Right renal pelvis (tissue), 4 donors: ENCODE data around the gene USP12. TPM values are rescaled to one million over a fixed set of nuclear protein-coding genes. Genes with fewer than 3 reads are reported as not detected.
A peak's percentile ranks its signal among the peaks of the same experiment; 100 is the strongest.

Source experiments
- DNase-seq, 4 donors: peaks; one replicate each; pipeline ENCODE4 v3.0.0-alpha.2; 2013; ENCODE audit warnings: low read depth in 4 of 4, low spot score in 3 of 4, missing footprints in 1 of 4
- polyA plus RNA-seq, 4 donors: library from polyadenylated mRNA; unstranded; fragments of 120-200 nt; gene quantifications; one replicate each; pipeline ENCODE4 v1.2.1, GENCODE V29; 2013; ENCODE audit not compliant: insufficient read length in 4 of 4

USP12 gene
- polyA plus RNA-seq, 4 donors, result 29.6 to 40.8 (median 38.9) TPM

DNA sequence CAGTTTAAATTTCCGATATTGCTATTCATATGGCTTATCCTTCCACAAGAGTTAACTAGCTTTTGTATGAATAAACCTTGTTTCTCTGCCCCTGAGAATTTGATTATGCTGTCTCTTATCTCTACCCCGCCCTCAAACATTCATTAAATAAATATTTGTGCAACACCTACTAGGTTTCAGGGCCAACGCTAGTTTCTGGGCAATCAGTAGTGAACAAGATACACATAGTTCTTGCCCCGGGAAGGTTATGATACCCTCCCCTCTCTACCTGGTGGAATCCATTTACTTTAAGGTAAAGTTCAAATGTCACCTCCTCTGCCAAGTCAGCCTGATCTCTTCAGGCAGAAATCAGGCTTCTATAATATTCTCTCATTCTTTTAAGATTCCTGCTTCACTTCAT is 16.6 kb upstream of the USP12 start:
- no peak for DNase-seq

DNA sequence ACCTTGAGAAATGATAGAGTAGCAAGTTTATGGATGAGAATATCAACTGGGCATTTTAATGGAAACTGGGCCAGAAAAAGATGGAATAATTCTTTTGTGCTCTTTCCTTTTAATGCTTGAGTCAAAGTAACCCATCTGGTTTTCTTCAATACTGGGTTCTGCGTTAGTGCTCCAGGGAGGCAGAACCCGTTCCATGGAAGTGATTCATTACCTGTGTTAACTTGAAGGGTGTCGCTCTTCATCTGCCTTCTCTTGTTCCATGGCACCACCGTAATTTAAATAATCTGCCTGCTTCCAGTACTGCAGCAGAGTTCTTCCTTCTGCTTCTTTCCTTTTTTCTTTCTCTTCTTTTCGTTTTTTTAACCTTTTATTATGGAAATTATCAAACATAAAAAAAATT is 14.7 kb upstream of the USP12 start:
- no peak for DNase-seq

DNA sequence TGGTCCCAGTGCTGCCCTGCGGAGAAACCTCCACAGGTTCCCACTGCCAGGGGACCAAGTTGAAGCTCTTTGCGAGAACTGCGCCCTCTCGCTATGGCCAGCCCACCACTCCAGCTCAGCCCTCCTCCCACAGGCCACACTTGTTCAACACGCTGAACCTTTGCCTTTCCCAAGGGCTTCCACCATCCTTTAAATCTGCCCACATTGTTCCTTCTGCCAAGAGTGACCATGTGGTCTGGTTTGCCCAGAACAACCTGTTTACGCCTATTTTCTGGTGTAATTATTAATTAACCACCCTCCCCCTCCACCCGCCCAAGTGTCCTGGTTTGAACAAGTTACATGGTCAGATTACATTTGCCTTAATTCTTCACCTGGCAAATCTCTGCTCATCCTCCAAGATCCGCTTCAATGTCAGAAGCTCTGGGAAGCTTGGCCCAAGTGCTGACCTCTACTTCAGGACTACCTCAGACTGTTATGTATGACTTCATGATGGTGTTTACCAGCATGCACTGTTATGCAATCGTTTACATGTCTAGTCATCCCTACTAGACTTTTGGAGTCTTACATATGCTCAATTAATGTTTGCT is 12.0 kb upstream of the USP12 start:
- no peak for DNase-seq

DNA sequence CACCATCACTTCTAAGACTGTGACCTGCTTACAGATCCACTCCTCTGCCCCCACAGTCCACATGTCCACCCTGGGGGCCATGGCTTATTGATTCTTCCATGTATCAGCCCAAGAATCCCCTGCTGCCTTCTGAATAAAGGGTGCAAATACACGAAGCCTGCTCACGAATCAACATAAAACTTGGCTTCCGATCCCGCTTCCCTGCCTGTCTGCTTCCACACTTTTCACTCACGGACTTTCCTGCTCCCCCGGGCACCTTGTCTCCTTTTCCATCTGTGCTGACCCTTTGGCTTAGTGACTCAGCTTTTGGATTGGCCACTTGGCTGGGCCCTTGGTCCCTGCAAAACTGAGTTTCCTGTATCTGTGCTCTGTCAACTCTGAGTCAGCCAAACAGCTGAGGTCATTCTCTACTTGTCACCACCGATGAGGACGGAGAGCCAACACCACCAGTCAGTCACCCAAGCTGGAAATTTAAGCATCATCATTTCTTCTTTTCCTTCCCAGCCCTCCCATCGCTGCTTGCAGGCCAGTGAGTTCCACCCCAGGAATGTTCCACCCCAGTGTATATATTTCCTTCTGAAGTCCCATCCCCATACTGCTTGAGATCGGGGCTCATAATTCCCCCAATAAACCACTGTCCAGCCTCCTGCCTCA is 11.4 kb upstream of the USP12 start:
- DNase-seq, result no peak

DNA sequence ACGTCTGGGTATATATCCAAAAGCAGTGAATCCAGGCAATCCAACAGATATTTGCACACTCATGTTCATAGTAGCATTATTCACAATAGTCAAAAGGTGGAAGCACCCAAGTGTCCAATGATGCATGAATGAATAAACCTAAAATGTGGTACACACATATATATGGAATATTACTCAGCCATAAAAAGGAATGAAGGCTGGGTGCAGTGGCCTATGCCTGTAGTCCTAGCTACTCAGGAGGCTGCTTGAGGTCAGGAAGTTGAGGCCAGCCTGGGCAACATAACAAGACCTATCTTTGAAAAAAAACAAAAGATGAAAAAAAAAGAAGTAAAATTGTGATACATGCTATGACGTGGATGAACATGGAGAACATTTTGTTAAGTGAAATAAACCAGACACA is 10.4 kb upstream of the USP12 start:
- DNase-seq, result no peak

DNA sequence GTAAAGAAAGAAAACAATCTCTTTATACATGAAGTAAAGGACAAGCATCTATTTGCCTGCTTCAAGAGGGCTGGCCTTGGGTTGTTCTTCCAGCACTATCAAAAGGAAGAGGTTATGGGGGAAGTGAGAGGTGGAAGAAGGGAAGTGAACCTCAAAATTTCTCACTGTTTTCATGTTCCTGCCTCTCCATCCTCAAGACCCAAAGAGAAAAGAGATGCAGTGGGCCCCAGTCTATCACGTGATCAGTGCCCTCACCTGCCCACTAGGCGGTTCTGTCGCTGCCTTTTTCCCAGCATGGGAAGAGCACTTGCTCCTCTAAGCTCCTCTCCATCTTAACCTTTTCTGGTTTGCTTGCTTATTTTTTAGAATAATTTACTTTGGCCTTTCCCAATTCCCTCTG is 6.2 kb upstream of the USP12 start:
- no peak for DNase-seq

DNA sequence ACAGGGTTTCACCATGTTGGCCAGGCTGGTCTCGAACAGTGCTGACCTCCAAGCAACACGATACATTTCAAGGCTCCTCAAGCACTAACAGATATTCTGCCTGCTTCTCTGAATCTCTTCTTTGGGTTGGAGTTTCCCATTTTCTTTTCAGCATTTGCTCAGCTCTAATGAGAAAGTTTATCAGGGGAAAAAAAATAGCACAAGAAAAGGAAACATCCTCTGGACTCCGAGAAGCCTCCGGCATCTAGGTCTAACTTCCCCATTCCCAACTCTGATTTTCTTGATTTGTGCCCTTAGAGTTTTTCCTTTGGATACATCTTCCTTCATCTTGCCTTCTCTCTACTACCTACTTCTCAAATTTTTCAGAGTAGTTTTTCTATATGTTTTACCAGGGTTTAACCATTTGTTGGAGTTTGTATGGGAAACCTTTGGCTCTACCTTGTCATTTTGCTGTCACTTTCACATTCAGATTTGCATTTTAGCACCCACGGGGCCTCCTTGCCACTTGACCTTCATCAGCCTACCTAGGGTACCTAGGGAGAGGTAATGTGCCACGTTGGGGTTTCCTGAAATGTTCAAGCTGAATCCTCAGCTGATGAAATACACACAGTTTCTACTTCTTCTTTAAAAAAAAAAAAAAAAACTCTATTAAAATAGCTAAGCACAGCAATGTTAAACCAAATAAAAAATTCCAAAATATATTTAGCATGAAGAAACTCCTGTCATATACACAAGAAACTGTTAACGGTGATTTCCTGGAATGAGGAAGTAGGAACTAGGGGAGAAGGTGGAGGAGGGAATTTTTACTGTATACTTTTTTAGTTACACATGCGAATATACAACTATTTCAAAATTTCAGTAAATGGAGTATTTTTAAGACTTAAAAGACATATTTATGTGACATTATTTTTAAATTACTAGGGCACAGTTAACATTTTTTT is 5.1 kb upstream of the USP12 start:
- no peak for DNase-seq

DNA sequence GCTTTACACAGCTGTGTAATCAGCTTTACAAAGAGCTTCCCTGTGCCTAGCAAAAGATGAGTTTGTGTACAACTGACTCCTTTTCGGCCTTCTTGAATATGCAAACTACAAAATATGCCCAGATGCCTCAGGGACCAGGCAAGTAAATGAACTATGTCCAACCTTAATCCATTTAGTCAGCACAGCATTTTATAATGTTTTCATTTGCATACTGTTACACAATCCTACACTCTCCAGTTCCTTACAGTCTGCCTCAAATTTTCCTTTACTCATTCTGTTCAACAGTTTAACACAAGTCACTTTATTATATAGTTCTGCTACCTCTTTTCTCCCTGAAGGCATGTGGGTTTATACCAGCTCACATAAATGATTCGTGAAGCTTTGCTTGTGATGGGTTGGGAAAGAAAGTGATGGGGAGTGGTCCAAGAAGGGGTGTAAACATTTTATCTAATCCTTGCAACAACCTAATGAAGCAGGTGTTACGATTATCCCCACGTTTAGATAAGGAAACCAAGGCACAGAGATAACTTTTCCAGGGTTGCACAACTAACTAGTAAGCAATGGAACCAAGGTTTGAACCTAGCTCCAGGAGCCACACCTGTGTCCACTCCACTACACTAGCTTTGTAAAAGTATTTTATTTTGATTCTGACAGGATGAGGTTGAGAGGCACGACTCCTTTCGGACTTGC is 3.3 kb upstream of the USP12 start:
- no peak for DNase-seq

DNA sequence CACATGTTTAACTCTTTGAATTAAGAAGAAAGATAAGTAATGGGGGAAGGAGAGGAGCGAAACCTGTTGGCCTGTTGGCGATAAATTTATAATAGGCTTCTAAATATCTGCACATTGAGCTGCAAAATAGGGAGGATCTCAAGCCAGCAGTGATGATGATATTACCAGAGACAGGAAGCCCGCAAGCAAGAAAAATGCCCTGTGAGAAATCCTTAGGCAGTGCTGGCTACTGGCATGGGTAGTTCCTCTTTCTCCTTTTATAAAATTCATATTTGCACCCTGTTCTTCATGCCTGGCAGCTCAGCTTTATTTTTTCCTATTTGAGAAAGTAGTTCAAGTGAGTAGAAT is 858 bp upstream of the USP12 start:
- no peak for DNase-seq

DNA sequence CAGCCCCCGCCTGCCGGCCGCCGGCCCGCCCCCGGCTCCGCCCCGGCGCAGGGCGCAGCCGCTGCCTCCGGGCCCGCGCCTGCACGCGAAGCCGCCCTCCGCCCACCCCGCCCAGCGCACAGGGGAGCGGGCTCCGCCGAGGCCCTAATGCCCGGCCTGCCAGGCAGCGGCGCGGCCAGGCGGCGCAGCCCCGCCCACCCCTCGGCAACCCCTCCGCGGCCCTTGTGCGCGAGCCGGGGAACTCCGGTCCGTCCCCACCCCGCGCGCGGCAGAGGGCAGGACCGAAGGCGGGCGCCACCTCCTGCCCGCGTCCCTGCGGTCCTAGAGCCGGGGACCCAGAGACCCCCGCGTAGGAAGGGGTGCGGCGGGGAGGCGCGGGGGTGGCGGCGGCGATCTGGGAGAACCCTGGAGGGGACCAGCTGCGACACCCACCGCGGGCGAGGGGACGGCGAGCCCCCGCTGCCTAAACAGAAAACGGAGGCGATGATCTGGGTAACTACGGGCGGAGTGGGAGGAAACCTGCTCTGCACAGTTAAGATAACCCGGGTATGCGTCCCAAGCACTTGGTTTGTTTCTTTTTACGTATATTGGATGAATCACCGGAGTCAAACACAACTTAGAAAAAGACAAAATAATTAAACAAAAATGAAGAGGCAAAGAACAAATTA is 350 bp upstream of the USP12 start:
- peak; percentile 72 to 85 (median 80) for DNase-seq

DNA sequence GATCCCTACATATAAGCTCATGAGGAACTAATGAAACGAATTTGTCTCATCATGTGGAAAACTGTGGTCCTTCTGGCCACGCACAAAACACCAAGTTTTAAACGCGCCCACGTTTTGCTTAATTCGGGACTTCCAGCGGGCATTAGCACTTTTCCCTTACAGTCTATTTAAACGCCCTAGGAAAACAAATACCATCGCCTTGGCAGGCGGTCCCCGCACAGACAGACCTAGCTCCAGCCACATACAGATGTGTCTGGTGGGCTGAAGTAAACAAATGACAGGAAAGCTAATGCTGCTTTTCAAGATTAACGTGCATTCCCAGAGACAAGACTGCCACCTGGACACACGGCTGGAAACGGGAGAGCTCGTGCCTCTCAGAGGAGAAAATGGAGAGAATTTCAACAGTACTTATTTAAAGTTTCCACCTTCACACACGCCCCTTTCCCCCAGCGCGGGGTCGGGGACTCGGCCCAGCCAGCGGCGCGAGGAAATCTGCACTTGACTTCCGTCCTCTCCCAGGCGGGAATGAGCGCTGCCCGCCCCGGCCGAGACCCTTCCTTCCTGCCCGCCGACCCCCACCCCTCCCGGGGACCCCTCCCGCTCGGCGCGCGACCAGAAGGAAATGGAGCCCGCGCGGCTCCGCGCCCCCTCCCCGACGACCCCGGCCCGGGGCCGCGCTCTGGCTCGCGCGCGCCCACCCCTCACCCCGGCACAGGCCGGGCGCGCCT is 931 bp downstream of the USP12 start:
- peak; percentile 36 to 43 (median 41) for DNase-seq

DNA sequence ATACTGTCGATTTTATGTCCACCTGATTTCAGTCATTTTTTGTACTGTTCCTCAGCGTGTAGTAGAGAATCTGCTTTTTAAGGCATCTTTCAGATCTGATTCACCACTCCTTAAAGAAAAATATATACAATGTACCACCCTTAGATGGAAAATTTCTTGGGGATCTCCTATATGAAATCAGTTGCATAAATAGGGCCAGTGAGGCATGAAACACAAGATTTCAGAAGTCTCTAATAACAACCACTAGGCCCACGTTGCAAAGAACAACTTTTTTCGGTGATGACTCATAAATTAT is 1.4 kb downstream of the USP12 start:
- DNase-seq, result no peak

DNA sequence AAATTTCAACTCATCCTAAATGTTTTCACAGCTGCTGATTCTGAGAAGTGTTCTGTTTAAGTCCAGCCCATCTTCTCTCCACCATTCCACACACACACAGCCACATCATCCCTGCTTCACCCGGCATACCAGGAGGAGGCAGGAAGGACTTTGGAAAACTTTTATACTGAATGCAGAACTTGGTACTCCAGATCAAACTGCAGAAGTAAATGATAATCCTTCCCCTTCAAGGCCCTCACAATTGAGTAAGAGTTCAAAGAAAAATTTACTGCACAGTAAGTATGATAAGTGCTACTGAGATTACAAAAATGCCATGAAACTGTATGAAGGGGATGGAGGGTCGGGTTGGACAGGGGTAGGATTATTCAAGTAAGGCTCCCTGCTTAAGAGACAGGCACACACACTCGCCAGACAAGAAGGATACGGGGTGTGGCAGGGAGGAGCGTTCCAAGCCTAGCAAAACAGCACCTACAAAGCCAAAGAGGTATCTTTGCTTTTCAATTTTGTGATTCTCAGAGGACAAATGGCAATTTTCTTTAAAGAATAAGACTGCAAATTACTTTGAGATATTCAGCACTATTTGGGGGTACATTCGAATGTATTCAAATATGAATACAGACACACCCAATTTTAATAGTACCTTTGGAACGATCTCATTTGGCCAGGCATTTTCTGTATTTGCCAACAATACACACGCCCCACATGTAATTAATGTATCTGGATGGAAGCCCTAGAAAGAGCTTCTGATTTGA is 2.5 kb downstream of the USP12 start:
- no peak for DNase-seq

DNA sequence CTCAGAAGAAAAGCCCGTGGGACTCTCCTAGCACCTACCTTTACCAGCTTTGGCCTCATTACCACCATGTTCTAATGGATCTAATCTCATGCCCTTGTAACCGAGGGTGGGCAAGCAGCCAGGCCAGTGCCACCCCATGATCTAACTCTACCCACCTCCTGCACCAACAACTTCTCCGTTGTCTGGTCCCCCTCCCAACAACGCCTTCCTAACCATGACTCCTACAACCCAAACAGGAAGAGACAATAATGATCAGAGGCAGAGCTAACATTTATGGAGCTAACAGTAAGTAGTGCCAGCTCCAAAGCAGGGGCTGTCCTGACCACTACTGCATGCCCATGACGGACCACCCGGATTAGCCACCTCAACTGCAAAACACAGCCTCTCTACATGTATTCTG is 3.5 kb downstream of the USP12 start:
- DNase-seq, result no peak

DNA sequence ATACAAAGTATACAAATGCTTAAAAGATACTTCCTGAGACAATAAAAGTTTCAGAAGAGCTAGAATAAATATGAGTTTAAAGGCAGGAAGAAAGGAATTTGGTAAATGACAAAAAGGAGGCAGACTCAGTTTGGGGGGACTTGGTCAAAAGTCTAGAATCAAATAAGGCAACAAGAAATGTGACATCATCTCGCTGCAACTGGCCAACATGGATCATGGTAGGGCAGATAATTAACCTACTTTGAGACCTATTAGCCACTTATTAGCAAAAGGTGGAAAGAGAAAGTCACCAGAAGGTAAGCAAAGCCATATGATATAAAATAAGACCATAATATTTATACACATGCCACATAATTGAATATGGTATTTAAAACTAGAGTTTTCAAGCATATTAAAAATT is 5.3 kb downstream of the USP12 start:
- no peak for DNase-seq

DNA sequence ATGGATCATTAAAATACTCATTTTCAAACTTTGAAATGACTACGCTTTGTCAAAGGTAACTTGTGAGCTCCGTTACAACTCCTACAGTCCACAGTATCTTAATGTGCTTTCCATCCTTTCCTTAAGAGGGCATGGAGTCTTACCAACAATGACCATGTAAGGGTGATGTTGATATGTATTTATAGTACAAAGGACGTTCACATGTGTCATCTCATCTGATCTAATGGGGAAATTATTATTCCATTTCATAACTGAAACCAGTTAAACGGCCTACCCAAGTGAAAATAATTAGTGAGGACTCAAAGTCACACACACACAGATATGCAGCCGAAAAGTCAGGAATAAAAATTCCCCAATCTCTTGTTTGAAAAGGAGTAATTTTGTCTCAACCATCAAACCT is 9.6 kb downstream of the USP12 start:
- no peak for DNase-seq

DNA sequence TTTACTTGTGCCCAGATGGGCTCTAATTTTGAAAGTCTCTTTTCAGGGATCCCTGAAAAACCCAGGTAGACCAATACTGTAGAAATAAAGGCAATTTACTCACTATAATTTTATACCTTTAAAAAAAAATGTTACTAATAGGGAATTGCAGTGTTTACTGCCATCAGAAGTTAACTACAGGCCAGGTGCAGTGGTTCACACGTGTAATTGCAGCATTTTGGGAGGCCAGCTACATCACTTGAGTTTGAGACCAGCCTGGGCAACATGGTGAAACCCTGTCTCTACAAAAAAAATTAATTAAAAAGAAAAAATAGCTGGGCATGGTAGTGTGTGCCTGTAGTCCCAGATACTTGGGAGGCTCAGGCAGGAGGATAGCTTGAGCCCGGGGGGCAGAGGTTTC is 10.2 kb downstream of the USP12 start:
- DNase-seq, result no peak

DNA sequence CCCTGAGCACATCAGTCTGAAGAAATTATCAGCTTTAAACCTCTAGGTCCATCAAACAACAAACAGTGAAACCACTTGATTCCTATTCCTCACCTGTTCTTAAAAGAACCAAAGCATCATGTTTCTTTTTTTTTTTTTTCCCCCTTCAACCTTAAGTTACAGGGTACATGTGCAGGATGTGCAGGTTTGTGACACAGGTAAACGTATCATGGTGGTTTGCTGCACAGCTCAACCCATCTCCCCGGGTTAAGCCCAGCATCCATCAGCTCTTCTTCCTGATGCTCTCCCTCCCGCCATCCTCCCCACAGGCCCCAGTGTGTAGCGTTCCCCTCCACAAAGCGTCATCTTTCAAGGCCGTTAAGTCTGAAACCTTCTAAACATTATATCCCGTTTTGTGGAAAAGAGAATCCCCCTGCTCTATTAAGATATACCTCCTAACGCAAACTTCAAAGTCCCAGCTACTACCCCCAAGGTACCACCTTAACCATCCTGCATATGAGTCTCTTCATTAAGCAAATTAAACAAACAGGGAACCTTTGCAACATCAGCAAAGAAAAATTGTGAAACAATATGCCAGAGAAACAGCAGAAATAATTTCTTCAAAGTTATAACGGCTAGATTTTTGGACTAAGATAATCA is 10.8 kb downstream of the USP12 start:
- no peak for DNase-seq
